Ishikawa (cell line): Measurements from ENCODE around the gene VWDE.

Source experiments
- CEBPB ChIP-seq: IDR thresholded peaks from 2 replicates; pipeline ENCODE4 v1.6.1; 2012
- EGR1 ChIP-seq: IDR thresholded peaks from 2 replicates; pipeline ENCODE4 v1.6.1; 2012
- EP300 ChIP-seq: IDR thresholded peaks from 2 replicates; pipeline ENCODE4 v1.6.1; 2012; ENCODE audit warnings: borderline replicate concordance
- FOXM1 ChIP-seq: IDR thresholded peaks from 2 replicates; pipeline ENCODE4 v1.6.1; 2012; ENCODE audit warnings: low read depth, borderline replicate concordance
- RAD21 ChIP-seq: IDR thresholded peaks from 2 replicates; pipeline ENCODE4 v1.6.1; 2012; ENCODE audit warnings: low read depth
- REST ChIP-seq: IDR thresholded peaks from 2 replicates; pipeline ENCODE4 v1.6.1; 2012; ENCODE audit warnings: low read depth, mild to moderate bottlenecking
- TAF1 ChIP-seq: IDR thresholded peaks from 2 replicates; pipeline ENCODE4 v1.6.1; 2012; ENCODE audit warnings: low read depth, mild to moderate bottlenecking
- TEAD4 ChIP-seq: IDR thresholded peaks from 2 replicates; pipeline ENCODE4 v1.6.1; 2012
- TF ChIP-seq, protein P1 (sequence below): IDR thresholded peaks from 2 replicates; pipeline ENCODE4 v1.6.1; 2012

- TF ChIP-seq RAD21 = no peak
- TF ChIP-seq, protein P1, sequence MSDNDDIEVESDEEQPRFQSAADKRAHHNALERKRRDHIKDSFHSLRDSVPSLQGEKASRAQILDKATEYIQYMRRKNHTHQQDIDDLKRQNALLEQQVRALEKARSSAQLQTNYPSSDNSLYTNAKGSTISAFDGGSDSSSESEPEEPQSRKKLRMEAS = no peak
- no peak for TF ChIP-seq EP300
- TF ChIP-seq EGR1 = no peak
- no peak for TF ChIP-seq FOXM1
- TF ChIP-seq CEBPB = no peak
- TF ChIP-seq TEAD4 = no peak
- no peak for TF ChIP-seq REST
- TF ChIP-seq TAF1 = no peak
Measured at GRCh38 chr7:12425311-12425710, 21.6 kb upstream of the VWDE start.
